Measurements from ENCODE around the gene LEO1. TPM values are rescaled to one million over a fixed set of nuclear protein-coding genes. Genes with fewer than 3 reads are reported as not detected.

Gene LEO1
- total and polyA plus RNA-seq, 2 of the 13 experiments (the other 11 are each of a cell fraction or from before 2014, with no cell fraction given), result 17.0 to 60.3 TPM

- TF ChIP-seq ZZZ3 (CRISPR knock-in tag; IDR thresholded peaks at IDR 0.05; ENCODE audit: borderline replicate concordance) (no peak), HMGA1 (CRISPR knock-in tag; conservative IDR thresholded peaks at IDR 0.05) (no peak), BRF2 (CRISPR knock-in tag; IDR thresholded peaks at IDR 0.05) (no peak), ZNF7 (CRISPR knock-in tag; IDR thresholded peaks at IDR 0.05) (no peak), RARG (CRISPR knock-in tag; IDR thresholded peaks at IDR 0.05; ENCODE audit: low read depth) (no peak), ZNF501 (CRISPR knock-in tag; IDR thresholded peaks at IDR 0.05) (peak; percentile 53; the same call in 1 of the 2 replicates), ZBTB40 (IDR thresholded peaks at IDR 0.05) (no peak), ZBTB40 (CRISPR knock-in tag; IDR thresholded peaks at IDR 0.05) (no peak), ZNF335 (CRISPR knock-in tag; IDR thresholded peaks at IDR 0.05) (no peak), ZSCAN29 (CRISPR knock-in tag; conservative IDR thresholded peaks at IDR 0.05) (no peak; the same call in 1 of the 2 replicates), ISX (CRISPR knock-in tag; conservative IDR thresholded peaks at IDR 0.05) (no peak), PHB2 (IDR thresholded peaks at IDR 0.05; ENCODE audit: partially characterized antibody) (no peak), ZNF280B (CRISPR knock-in tag; IDR thresholded peaks at IDR 0.05; ENCODE audit: borderline replicate concordance) (no peak), ZNF136 (CRISPR knock-in tag; IDR thresholded peaks at IDR 0.05; ENCODE audit: low read depth) (no peak)
- TF ChIP-seq, protein P1, sequence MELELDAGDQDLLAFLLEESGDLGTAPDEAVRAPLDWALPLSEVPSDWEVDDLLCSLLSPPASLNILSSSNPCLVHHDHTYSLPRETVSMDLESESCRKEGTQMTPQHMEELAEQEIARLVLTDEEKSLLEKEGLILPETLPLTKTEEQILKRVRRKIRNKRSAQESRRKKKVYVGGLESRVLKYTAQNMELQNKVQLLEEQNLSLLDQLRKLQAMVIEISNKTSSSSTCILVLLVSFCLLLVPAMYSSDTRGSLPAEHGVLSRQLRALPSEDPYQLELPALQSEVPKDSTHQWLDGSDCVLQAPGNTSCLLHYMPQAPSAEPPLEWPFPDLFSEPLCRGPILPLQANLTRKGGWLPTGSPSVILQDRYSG (CRISPR knock-in tag; IDR thresholded peaks at IDR 0.05), result no peak
- TF ChIP-seq, protein P2, sequence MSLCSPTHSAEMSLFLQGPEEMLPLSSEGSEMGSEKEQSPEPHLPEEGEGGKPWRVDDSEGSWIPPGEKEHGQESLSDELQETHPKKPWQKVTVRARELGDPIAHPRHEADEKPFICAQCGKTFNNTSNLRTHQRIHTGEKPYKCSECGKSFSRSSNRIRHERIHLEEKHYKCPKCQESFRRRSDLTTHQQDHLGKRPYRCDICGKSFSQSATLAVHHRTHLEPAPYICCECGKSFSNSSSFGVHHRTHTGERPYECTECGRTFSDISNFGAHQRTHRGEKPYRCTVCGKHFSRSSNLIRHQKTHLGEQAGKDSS (CRISPR knock-in tag; IDR thresholded peaks at IDR 0.05; ENCODE audit: borderline replicate concordance, low read depth), result no peak
These were observed 1.3 kb downstream of the LEO1 start (continued) for GRCh38 chr15:51970132-51970817.

Data from HepG2 (cell line).